K562 (cell line): ENCODE results near the gene ZFHX2. TPM values are rescaled to one million over a fixed set of nuclear protein-coding genes. Genes with fewer than 3 reads are reported as not detected.

Source experiments
- ATF1 ChIP-seq, 2 experiments: fragments of 450-650 bp in 1 of 2; IDR thresholded peaks; 2 replicates each; pipeline ENCODE4 v1.6.1; 2016; ENCODE audit warnings: missing compliant biosample characterization in 1 of 2, missing genetic modification characterization in 1 of 2
- BMI1 ChIP-seq: fragments of 150-350 bp; IDR thresholded peaks from 2 replicates; pipeline ENCODE4 v1.6.1; 2014; ENCODE audit warnings: low read length
- CBFB ChIP-seq: sonication (generic); formaldehyde crosslinking; IDR thresholded peaks from 2 replicates; pipeline ENCODE4 v1.4.0; 2020; ENCODE audit warnings: mild to moderate bottlenecking, missing genetic modification reagents
- CEBPB ChIP-seq: fragments of 450-650 bp; IDR thresholded peaks from 2 replicates; pipeline ENCODE4 v1.6.1; 2016; ENCODE audit warnings: missing genetic modification characterization, missing compliant biosample characterization
- CHD2 ChIP-seq: IDR thresholded peaks from 2 replicates; pipeline ENCODE4 v1.6.1; 2011; ENCODE audit warnings: low read depth, low read length
- CXXC5 ChIP-seq: fragments of 250-450 bp; sonication (Bioruptor Pico); IDR thresholded peaks from 2 replicates; pipeline ENCODE4 v1.8.0; 2022; ENCODE audit warnings: inconsistent platforms, mild to moderate bottlenecking, moderate library complexity
- ELF1 ChIP-seq: fragments of 200-800 bp; sonication (Bioruptor generic); IDR thresholded peaks from 2 replicates; pipeline ENCODE4 v1.6.1; 2016; ENCODE audit warnings: missing genetic modification characterization, missing compliant biosample characterization
- EP400 ChIP-seq: fragments of 450-650 bp; IDR thresholded peaks from 2 replicates; pipeline ENCODE4 v1.6.1; 2017; ENCODE audit warnings: antibody characterized with exemption, mild to moderate bottlenecking, moderate library complexity
- GMEB1 ChIP-seq: fragments of 250-450 bp; sonication (Bioruptor Pico); IDR thresholded peaks from 2 replicates; pipeline ENCODE4 v1.4.0; 2020; ENCODE audit warnings: mild to moderate bottlenecking
- HMGN3 ChIP-seq: IDR thresholded peaks from 2 replicates; pipeline ENCODE4 v1.6.1; 2011; ENCODE audit warnings: borderline replicate concordance, low read depth, mild to moderate bottlenecking, mixed read lengths, low read length; ENCODE audit not compliant: insufficient read length; ENCODE audit errors: extremely low read depth
- MAFF ChIP-seq: IDR thresholded peaks from 2 replicates; pipeline ENCODE4 v1.6.1; 2012; ENCODE audit warnings: low read length, improper control_type of control experiment
- NFRKB ChIP-seq: fragments of 450-650 bp; IDR thresholded peaks from 2 replicates; pipeline ENCODE4 v1.6.1; 2016; ENCODE audit warnings: low read depth
- RBFOX2 ChIP-seq: fragments of 200-400 bp; formaldehyde crosslinking; IDR thresholded peaks from 2 replicates; pipeline ENCODE4 v1.6.1; 2017; ENCODE audit warnings: low read depth, mild to moderate bottlenecking, low read length, moderate library complexity
- RBM15 ChIP-seq: fragments of 200-400 bp; formaldehyde crosslinking; IDR thresholded peaks from 2 replicates; pipeline ENCODE4 v1.6.1; 2018; ENCODE audit warnings: mild to moderate bottlenecking, low read length, moderate library complexity; ENCODE audit not compliant: insufficient read depth
- TAF1 ChIP-seq: IDR thresholded peaks from 2 replicates; pipeline ENCODE4 v1.6.1; 2011; ENCODE audit warnings: mild to moderate bottlenecking, low read length, moderate library complexity; ENCODE audit not compliant: insufficient read depth, control insufficient read depth, severe bottlenecking; ENCODE audit errors: extremely low read depth
- TBP ChIP-seq: optimal IDR thresholded peaks from 2 replicates; pipeline ENCODE3; 2011; ENCODE audit warnings: low read depth, low read length, improper control_type of control experiment
- YY1 ChIP-seq, 3 experiments: IDR thresholded peaks; 2 replicates each; pipeline ENCODE4 v1.6.1; 2011; ENCODE audit warnings: low read length in 2 of 3, mild to moderate bottlenecking in 2 of 3, moderate library complexity in 2 of 3, borderline replicate concordance in 1 of 3, control low read depth in 1 of 3, low read depth in 1 of 3; ENCODE audit not compliant: insufficient read depth in 3 of 3, insufficient replicate concordance in 2 of 3, control insufficient read depth in 1 of 3, insufficient read length in 1 of 3; ENCODE audit errors: extremely low read depth in 1 of 3
- ZFX ChIP-seq: sonication (generic); formaldehyde crosslinking; IDR thresholded peaks from 2 replicates; pipeline ENCODE4 v1.8.0; 2022; ENCODE audit warnings: mild to moderate bottlenecking, missing genetic modification reagents, moderate library complexity
- ZNF143 ChIP-seq: sonication (generic); formaldehyde crosslinking; IDR thresholded peaks from 2 replicates; pipeline ENCODE4 v1.9.0; 2022; ENCODE audit warnings: mild to moderate bottlenecking, missing genetic modification reagents
- ZNF695 ChIP-seq: fragments of 450-650 bp; formaldehyde crosslinking; IDR thresholded peaks from 2 replicates; pipeline ENCODE4 v1.4.0; 2020; ENCODE audit warnings: mild to moderate bottlenecking, moderate library complexity
- polyA plus RNA-seq, 8 experiments: library from polyadenylated mRNA; depleted of rRNA in 4 of 8; stranded (reverse) in 5 of 8; unstranded in 3 of 8; fragments of >200 nt; fragmentation: Nextera tagmentation in 2 of 8; fragmentation: Illumina TruSeq in 1 of 8; extraction: Ambion mirVana in 2 of 8; extraction: Trizol in 1 of 8; gene quantifications; 2 replicates each; pipeline versions ENCODE4 v1.2.1 to v1.2.3, GENCODE V29; 2011 to 2014; ENCODE audit warnings: inconsistent platforms in 1 of 8, missing spikeins in 1 of 8
- total RNA-seq, 7 experiments: library from RNA; depleted of rRNA in 6 of 7; stranded (reverse); fragments of >200 nt in 6 of 7; fragmentation: Illumina TruSeq in 2 of 7; extraction: Trizol in 2 of 7; gene quantifications; 2 replicates each; pipeline versions ENCODE4 v1.2.1 to v1.2.3, GENCODE V29; 2011 to 2021; ENCODE audit warnings: low replicate concordance in 1 of 7
- TF ChIP-seq, protein P1 (sequence below), 3 experiments: fragments of 200-800 bp in 1 of 3; fragments of 250-450 bp in 1 of 3; fragments of 450-650 bp in 1 of 3; sonication (Bioruptor Pico) in 1 of 3; sonication (Bioruptor generic) in 1 of 3; formaldehyde crosslinking in 1 of 3; IDR thresholded peaks; 2 replicates each; pipeline versions ENCODE4 v1.6.1 to v1.8.0; 2016 to 2022; ENCODE audit warnings: mild to moderate bottlenecking in 2 of 3, missing genetic modification characterization in 2 of 3, missing compliant biosample characterization in 1 of 3, moderate library complexity in 1 of 3

The ZFHX2 gene
- total and polyA plus RNA-seq, 9 of the 15 experiments (the other 6 are each of a cell fraction or from before 2014, with no cell fraction given): 0.06 to 0.11 (median 0.11) TPM; not detected in 4

- peak; percentile 93 for TF ChIP-seq ZFX
- TF ChIP-seq GMEB1 (CRISPR knock-in tag): 0 out of 2 replicates have a peak, but pooled peaks have one; percentile 11
- TF ChIP-seq NFRKB: 0 out of 2 replicates have a peak, but pooled peaks have one; percentile 49
- TF ChIP-seq ELF1 (tag): peak; percentile 85
- peak; percentile 92 for TF ChIP-seq ZNF143
- peak; percentile 78 for TF ChIP-seq BMI1
- no peak for TF ChIP-seq ZNF695 (CRISPR knock-in tag)
- no peak for TF ChIP-seq RBM15
- TF ChIP-seq TBP: peak; percentile 57
- TF ChIP-seq CBFB (CRISPR knock-in tag): no peak
- no peak for TF ChIP-seq ATF1 (CRISPR knock-in tag; IDR thresholded peaks at IDR 0.05)
- TF ChIP-seq ATF1 (tag; IDR thresholded peaks at IDR 0.05): peak; percentile 71; the same call in 1 of the 2 replicates
- peak; percentile 66 to 91 (median 89) for TF ChIP-seq YY1 (IDR thresholded peaks at IDR 0.05; ENCODE audit: borderline replicate concordance in 1 of 3, control insufficient read depth in 1 of 3, extremely low read depth in 1 of 3, insufficient read depth in 3 of 3, insufficient read length in 1 of 3, insufficient replicate concordance in 2 of 3, low read depth in 1 of 3, low read length in 2 of 3)
- peak; percentile 25 for TF ChIP-seq HMGN3
- peak; percentile 31 for TF ChIP-seq TAF1
- TF ChIP-seq, protein P1, sequence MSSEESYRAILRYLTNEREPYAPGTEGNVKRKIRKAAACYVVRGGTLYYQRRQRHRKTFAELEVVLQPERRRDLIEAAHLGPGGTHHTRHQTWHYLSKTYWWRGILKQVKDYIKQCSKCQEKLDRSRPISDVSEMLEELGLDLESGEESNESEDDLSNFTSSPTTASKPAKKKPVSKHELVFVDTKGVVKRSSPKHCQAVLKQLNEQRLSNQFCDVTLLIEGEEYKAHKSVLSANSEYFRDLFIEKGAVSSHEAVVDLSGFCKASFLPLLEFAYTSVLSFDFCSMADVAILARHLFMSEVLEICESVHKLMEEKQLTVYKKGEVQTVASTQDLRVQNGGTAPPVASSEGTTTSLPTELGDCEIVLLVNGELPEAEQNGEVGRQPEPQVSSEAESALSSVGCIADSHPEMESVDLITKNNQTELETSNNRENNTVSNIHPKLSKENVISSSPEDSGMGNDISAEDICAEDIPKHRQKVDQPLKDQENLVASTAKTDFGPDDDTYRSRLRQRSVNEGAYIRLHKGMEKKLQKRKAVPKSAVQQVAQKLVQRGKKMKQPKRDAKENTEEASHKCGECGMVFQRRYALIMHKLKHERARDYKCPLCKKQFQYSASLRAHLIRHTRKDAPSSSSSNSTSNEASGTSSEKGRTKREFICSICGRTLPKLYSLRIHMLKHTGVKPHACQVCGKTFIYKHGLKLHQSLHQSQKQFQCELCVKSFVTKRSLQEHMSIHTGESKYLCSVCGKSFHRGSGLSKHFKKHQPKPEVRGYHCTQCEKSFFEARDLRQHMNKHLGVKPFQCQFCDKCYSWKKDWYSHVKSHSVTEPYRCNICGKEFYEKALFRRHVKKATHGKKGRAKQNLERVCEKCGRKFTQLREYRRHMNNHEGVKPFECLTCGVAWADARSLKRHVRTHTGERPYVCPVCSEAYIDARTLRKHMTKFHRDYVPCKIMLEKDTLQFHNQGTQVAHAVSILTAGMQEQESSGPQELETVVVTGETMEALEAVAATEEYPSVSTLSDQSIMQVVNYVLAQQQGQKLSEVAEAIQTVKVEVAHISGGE (CRISPR knock-in tag; IDR thresholded peaks at IDR 0.05): peak in 1 of 3 experiments; percentile 94; a peak in 3 of 6 replicates
- peak; percentile 88 for TF ChIP-seq RBFOX2
- peak; percentile 91 for TF ChIP-seq CHD2
- TF ChIP-seq EP400: peak; percentile 91
- peak; percentile 76 for TF ChIP-seq CEBPB (tag)
- TF ChIP-seq MAFF: no peak
- TF ChIP-seq CXXC5 (CRISPR knock-in tag): peak; percentile 69
These were observed 4.5 kb upstream of the ZFHX2 start, which contains the start of gene THTPA (continued) for GRCh38 chr14:23555882-23556699.
